ENCODE data around the gene MRPL30. TPM values are rescaled to one million over a fixed set of nuclear protein-coding genes. Genes with fewer than 3 reads are reported as not detected.
"Not testable (repeated sequence)": the region's sequence is repeated elsewhere in the genome, so short reads cannot be mapped to it uniquely, and the experiment has no call there.

The MRPL30 gene
- total RNA-seq, 1 donor = 15.9 TPM

DNA sequence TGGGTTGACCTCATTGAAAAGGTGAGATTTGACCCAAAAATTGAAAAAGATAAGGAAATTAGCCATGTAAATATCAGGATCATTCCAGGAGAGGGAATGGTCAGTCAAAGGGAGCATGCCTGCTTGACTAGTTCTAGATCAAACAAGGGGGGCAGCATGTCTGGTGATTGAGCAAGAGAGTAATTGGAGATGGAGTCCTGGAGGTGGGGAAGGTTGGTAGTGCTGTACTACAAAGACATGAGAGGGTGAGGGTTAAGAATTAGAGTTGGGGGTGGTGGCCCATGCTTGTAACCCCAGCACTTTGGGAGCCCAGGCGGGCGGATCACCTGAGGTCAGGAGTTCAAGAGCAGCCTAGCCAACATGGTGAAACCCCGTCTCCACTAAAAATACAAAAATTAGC is 2.0 kb downstream of the MRPL30 start:
- DNase-seq (ENCODE audit: low read depth in 2 of 3, low spot score in 2 of 3) = no peak

DNA sequence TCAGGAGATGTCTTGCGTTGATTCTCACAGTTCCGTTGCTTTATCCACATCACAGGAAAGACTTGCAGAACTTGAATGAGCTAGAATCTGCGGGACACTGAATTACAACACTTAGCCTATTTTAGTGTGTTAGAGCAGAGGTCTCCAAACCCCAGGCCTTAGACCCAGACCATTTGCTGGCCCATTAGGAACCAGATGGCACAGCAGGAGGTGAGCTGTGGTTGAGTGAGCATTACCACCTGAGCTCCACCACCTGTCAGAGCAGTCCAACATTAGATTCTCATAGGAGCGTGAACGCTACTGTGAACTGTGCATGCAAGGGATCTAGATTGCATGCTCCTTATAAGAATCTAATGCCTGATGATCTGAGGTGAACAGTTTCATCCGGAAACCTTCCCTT is 3.8 kb downstream of the MRPL30 start:
- DNase-seq (ENCODE audit: low read depth in 2 of 3, low spot score in 2 of 3) = no peak

DNA sequence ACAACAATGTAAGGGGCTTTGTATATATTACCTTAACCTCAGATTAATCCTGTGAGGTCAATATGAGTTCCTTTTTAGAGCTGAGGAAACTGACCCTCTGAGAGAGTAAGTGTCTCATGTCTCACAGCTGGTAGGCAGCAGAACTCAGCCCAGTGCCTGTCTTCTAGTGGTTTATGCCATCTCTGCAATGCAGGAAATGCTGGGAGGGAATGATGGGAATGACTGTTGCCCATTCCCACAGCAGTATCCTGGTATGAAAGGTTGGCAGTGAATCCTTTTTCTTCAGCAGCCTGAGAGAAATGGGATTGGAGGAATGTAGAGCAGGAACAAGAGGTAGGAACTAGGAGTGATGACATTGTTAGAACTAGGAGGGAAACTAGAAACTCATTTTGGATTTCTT is 6.0 kb downstream of the MRPL30 start:
- no peak for DNase-seq (ENCODE audit: low read depth in 2 of 3, low spot score in 2 of 3)

DNA sequence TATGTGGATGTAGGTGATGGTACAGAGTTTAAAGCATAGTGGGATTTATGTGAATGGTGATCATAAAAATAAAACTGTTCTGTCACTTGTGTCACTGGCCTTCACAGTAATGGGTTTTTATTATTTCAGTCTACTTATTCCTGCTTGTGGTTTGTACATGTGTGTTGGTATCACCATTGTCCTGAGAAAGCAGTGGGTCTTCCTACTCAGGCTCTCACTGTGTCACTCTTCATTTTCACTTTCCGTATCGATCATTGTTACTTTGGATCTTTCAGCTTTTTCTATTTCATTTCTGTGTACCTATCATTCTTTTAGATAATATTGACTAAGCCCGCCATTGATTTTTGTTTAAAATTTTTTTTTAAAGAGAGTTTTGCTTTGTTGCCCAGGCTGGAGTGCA is 7.4 kb downstream of the MRPL30 start:
- no peak for DNase-seq (ENCODE audit: low read depth in 2 of 3, low spot score in 2 of 3)

DNA sequence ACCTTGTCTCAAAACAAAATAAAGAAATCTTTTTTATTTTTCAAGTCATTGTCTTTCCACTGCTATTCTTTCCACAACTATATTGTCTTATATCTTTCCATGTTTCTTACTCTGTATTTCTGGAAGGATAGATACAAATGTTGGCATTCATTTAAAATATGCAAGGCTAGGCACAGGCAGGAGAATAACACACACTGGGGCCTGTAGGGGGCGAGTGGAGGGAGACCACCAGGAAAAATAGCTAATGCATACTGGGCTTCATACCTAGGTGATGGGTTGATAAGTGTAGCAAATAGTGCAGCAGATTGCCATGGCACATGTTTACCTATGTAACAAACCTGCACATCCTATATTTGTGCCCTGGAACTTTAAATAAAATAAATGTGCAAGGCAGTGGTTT is 9.6 kb downstream of the MRPL30 start:
- DNase-seq (ENCODE audit: low read depth in 2 of 3, low spot score in 2 of 3) = no peak

DNA sequence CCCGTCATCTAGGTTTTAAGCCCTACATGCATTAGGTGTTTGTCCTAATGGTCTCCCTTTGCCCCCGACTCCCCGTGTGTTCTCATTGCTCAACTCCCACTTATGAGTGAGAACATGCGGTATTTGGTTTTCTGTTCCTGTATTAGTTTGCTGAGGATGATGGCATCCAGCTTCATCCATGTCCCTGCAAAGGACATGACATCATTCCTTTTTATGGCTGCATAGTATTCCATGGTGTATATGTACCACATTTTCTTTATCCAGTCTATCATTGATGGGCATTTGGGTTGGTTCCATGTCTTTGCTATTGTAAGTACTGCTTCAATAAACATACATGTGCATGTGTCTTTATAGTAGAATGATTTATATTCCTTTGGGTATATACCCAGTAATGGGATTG is 11.4 kb downstream of the MRPL30 start:
- not testable (repeated sequence) for DNase-seq (ENCODE audit: low read depth in 2 of 3, low spot score in 2 of 3)

DNA sequence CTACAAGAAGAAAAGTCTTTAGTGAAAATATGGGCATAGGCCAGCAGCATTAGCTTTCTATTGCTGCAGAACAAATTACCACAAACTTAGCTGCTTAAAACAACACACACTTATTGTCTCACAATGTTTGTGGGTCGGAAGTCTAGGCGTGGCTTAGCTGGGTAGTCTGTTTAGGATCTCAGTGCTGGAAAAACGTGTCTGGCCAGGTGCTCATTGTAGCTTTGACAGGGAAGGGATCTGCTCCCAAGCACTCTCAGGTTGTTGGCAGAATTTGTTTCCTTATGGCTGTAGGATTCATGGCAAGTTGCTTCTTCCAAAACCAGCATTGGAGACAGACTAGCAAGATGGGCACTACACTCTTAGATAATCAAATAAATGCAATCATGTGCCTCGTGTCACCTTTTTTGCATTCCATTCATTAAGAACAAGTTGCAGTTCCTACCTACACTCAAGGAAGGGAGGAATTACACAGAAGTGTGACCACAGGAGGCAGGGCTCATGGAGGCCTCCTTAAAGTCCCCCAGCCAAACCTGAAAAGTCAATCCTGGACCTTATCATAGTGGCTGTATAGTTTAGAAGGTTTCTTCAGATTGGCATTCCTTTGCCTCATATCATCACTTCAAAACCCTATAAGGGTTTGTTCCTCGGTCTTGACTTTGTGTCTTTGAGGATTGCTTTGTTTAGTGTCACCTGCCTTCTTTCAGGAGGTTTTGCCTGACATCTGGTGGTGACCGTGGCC is 17.3 kb downstream of the MRPL30 start:
- no peak for DNase-seq (ENCODE audit: low read depth in 2 of 3, low spot score in 2 of 3)

DNA sequence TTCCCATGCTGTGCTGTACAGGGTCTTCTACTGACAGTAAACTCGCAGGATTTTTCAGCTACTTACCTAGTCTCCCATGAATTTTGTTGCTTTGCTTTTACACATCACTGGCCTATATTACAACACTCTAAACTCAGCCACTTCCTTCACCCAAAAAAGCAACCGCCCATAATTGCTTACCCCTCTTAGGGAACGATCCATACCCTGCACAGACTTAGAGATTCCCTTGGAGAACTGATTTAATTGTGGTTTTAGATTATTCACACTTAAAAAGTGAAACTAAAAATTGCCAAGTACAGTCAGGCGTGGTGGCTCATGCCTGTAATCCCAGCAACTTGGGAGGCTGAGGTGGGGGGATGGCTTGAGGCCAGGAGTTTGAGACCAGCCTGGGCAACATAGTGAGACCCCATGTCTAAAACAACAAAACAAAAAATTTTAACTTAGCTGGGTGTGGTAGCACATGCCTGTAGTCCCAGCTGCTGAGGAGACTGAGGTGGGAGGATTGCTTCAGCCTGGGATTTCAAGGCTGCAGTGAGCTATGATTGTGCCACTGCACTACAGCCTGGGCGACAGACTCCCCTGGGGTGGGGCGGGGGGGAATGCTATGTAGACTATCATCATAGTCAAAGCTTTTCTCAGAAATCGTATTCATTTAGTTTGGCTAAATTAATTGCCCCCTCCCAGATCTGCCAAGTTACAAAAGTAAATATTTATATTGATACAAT is 19.3 kb downstream of the MRPL30 start:
- no peak for DNase-seq (ENCODE audit: low read depth in 2 of 3, low spot score in 2 of 3)

DNA sequence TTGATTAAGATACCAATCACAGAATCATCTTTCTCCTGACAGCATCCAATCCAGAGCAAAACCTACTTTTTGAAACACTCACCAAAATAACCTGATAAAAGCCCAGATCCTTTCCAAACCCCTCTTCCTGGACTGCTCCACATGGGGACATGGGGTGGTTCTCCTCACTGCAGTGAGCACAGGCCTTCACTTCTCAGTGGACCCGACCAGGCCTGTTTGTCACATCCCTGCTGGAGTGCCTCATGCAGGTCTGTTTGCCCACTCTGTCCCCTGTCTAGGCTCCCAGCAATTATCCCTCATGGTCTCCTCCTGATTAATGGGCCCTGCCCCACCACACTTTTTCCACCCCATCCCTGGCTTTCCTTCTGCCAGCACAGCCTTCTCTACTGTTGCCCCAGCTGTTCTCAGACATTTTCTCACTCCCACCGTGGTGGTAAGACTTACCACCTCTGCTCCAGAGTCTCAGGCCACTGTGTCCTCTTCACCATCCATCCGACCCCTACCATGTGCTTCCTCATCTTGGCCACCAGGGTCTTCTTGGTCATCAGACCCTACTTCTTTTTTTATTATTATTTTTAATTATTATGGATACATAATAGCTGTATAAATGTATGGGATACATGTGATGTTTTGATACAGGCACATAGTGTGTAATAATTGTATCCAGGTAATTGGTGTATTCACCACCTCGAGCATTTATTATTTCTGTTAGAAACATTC is 21.1 kb downstream of the MRPL30 start:
- no peak for DNase-seq (ENCODE audit: low read depth in 2 of 3, low spot score in 2 of 3)

DNA sequence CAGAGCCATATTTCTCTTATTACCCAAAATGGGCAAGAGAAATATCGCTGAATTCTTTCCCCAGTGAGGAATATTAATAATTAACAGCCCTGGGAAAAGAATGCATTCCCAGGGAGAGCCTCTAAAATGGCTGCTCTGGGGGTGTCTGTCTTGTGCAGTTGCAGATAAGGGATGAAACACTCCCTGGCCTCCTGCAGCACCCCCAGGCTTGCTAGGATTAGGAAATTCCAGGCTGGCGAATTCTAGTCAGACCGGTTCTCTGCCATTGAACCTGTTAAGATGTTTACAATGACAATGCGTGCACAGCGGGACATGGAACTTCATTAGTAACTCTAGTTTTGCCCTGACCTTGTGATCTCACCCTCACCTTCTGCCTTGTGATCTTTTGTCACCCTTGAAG is 24.5 kb downstream of the MRPL30 start:
- no peak for DNase-seq (ENCODE audit: low read depth in 2 of 3, low spot score in 2 of 3)

DNA sequence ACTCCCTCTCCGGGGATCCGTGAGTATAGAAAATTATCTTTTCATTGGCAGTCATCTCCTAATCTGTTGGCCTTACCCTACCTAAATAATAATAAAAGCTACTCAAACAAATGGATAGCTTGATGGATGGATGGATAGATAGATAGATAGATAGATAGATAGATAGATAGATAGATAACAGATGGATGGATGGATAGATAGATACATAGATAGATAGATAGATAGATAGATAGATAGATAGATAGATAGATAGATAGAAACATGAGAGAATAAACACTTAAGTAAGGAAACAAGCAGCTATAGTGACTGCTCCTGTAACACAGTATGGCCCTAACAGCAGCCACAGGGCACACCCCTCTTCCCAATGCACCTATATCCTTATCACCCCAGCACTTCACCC is 35.1 kb downstream of the MRPL30 start:
- DNase-seq (ENCODE audit: low read depth in 2 of 3, low spot score in 2 of 3) = no peak

DNA sequence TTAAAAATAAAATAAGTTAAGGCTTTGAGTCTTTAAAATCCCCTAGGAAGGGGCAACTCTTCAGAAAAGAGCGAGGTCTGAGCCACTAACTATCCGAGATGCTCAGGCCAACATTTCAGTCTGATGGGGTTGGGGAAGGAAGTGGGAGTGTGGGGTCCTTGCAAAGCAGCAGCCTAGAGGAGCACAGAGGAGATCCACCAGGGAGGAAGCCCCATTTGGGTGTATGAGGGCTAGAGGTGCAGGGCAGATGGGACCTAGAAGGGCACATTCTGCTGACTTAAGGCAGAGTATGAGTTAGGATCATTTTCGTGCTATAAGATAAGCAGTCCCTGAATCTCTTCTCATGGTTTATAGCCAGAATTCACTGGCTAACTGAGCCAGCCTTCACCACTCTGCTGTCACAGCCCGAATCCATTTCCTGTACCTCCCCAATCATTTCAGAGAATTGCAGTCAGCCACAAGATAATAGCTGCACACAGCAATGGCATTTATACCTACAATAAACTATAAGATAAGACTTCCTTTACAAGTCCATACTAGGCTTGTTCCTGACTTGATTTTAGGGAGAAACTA is 37.0 kb downstream of the MRPL30 start:
- DNase-seq (ENCODE audit: low read depth in 2 of 3, low spot score in 2 of 3) = no peak

DNA sequence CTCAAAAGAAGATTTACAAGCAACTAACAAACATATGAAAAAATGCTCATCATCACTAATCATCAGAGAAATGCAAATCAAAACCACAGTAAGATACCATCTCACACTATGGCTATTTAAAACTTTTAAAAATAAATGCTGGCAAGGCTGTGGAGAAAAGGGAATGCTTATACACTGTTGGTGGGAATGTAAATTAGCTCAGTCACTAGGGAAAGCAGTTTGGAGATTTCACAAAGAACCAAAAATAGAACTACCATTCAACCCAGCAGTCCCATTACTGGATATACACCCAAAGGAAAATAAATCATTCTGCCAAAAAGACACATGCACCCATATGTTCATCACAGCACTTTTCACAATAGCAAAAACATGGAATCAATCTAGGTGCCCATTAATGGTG is 52.2 kb downstream of the MRPL30 start:
- not testable (repeated sequence) for DNase-seq (ENCODE audit: low read depth in 2 of 3, low spot score in 2 of 3)

DNA sequence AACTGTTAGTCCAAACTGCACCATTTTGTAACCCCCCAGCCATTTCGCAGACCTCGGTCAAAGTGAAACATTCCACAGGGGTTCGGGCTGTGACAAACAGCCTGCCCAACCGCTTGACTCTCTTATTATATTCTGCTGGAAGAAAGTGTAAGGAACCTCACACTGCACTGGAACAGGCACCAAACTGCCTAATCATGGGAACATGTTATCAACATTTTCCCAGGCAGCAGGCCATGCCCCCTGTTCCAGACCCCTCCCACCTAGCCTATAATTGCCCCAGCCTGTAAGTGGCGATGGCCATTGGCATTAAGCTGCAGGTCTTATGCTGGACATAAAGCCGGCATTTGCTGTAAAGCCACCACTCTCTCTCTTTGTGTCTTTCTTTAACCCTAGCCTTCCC is 57.6 kb downstream of the MRPL30 start:
- no peak for DNase-seq (ENCODE audit: low read depth in 2 of 3, low spot score in 2 of 3)

DNA sequence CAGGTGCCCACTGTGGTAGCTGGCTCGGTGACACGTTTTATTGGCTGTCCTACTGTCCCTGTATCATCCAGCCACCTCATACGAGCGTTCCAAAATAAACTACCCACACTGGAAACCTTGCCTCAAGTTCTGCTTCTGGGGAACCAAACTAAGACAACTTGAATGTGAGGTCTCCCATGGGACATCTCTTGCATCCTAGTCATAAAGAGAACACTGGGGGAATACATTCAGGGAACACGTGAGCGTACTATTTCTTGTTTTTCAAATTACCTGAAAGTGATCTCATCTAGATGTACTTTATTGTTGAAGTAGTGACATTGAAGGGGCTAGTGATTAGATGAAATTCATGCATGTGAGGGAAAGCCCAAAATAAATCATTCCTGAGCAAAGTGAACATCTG is 59.4 kb downstream of the MRPL30 start:
- DNase-seq (ENCODE audit: low read depth in 2 of 3, low spot score in 2 of 3) = no peak

DNA sequence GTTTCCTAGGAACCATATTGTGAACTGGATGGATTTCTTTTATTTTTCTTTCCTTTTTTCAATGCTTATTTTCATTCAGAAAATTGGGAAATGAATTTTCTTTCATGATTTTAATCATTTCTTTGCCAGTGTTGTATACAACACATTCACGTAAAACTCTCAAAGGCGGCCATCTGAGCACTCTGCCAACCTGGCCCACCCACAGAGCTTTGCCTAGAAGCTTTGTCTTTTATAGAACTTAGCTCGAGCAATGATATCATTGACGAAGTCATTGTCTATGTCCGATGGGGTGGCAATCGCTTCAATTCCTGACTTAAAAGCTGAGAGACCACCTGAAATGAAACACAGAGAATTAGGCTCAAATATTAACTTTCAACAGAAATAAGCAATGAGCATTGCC is 61.2 kb downstream of the MRPL30 start:
- DNase-seq (ENCODE audit: low read depth in 2 of 3, low spot score in 2 of 3) = no peak

Small RNA genes lying within 50 kb of the gene (small RNA-seq; reads per million reads assigned to genes)
- gene AC092587.1 = not detected

Other genes starting within 250 kb of the MRPL30 start
- gene CRACDL, start 245.0 kb upstream of the MRPL30 start, total RNA-seq = 1.6 TPM
- 1.6 TPM for gene C2orf15, start 39.5 kb upstream of the MRPL30 start, total RNA-seq
- 2.7 TPM for gene TSGA10, start 26.2 kb upstream of the MRPL30 start, total RNA-seq
- 6.5 TPM for gene LIPT1, start 26.2 kb upstream of the MRPL30 start, total RNA-seq
- gene MITD1, start 126 bp upstream of the MRPL30 start, total RNA-seq = 7.3 TPM
- not detected for gene LYG2, start 74.5 kb downstream of the MRPL30 start, total RNA-seq
- gene LYG1, start 120.0 kb downstream of the MRPL30 start, total RNA-seq = not detected
- gene TXNDC9, start 155.1 kb downstream of the MRPL30 start, total RNA-seq = 16.2 TPM
- 10.2 TPM for gene EIF5B, start 156.2 kb downstream of the MRPL30 start, total RNA-seq

Data from hematopoietic multipotent progenitor cell (in vitro differentiated cells).